GM12878 (cell line): ENCODE measurements around the gene MPV17. TPM values are rescaled to one million over a fixed set of nuclear protein-coding genes. Genes with fewer than 3 reads are reported as not detected.
"Not testable (repeated sequence)": the region's sequence is repeated elsewhere in the genome, so short reads cannot be mapped to it uniquely, and the experiment has no call there.

Source experiments
- ATAC-seq: fragments of 200-7000 bp; cut with Tn5 transposase; 3 replicates; pipeline ENCODE4 v1.9.1; 2020; ENCODE audit warnings: mild to moderate bottlenecking, moderate library complexity
- BruUV-seq: library from RNA; stranded (reverse); fragments of 400-500 nt; replicated peaks from 2 replicates; lab custom pipeline; 2021; lab: Mats Ljungman, UMichigan
- CTCF ChIA-PET: fragments of 300-600 bp; sonication (Branson Sonifier 250); formaldehyde crosslinking; extraction: SDS; loops from one replicate; lab custom pipeline; 2021; ENCODE audit warnings: inconsistent platforms; lab: Yijun Ruan, JAX
- POLR2A ChIA-PET: fragments of 350-600 bp; formaldehyde crosslinking; extraction: SDS; loops from one replicate; lab custom pipeline; 2021; ENCODE audit warnings: inconsistent platforms; lab: Charles Lee
- RAD21 ChIA-PET: fragments of 300-600 bp; sonication (Branson Sonifier 250); formaldehyde crosslinking; loops from one replicate; lab custom pipeline; 2023; ENCODE audit warnings: antibody characterized with exemption; ENCODE audit not compliant: unreplicated experiment; lab: Charles Lee
- SMC1A ChIA-PET: fragments of 300-600 bp; sonication (Branson Sonifier 250); formaldehyde crosslinking; loops from one replicate; lab custom pipeline; 2023; ENCODE audit not compliant: unreplicated experiment, uncharacterized antibody; lab: Charles Lee
- DNase-seq: peaks from one replicate; pipeline ENCODE4 v3.0.0-alpha.2; 2011; ENCODE audit warnings: low read depth, low spot score
- FAIRE-seq: peaks from 3 replicates; lab custom pipeline; 2011; peaks lifted over from hg19 to GRCh38; lab: Jason Lieb, UNC
- H2AFZ ChIP-seq: 2 replicates; pipeline ENCODE4 v1.6.0; 2011; ENCODE audit warnings: low read depth, low read length, control low read depth; ENCODE audit not compliant: control insufficient read depth
- H3K27ac ChIP-seq: 2 replicates; pipeline ENCODE4 v1.5.1; 2011; ENCODE audit warnings: control low read depth; ENCODE audit not compliant: control insufficient read depth, insufficient read depth
- H3K27me3 ChIP-seq, 2 experiments: replicated peaks in 1 of 2; 2 replicates each; pipeline versions ENCODE4 v1.6.0 to v1.6.1; 2011; ENCODE audit warnings: low read length in 1 of 2; ENCODE audit not compliant: control insufficient read depth in 2 of 2, insufficient read depth in 2 of 2
- H3K36me3 ChIP-seq, 2 experiments: 2 replicates each; pipeline ENCODE4 v1.5.1; 2011; ENCODE audit warnings: low read length in 1 of 2; ENCODE audit not compliant: control insufficient read depth in 2 of 2, insufficient read depth in 2 of 2
- H3K4me1 ChIP-seq: 2 replicates; pipeline ENCODE4 v1.6.1; 2011; ENCODE audit warnings: mild to moderate bottlenecking, low read length, moderate library complexity, mixed read lengths; ENCODE audit not compliant: control insufficient read depth, insufficient read depth
- H3K4me2 ChIP-seq: 2 replicates; pipeline ENCODE4 v1.6.0; 2011; ENCODE audit warnings: control low read depth; ENCODE audit not compliant: control insufficient read depth, insufficient read depth
- H3K4me3 ChIP-seq: fragments of 200-600 bp; sonication (generic); 2 replicates; pipeline ENCODE4 v1.5.1; 2016
- H3K79me2 ChIP-seq: 2 replicates; pipeline ENCODE4 v1.6.0; 2011; ENCODE audit warnings: low read length; ENCODE audit not compliant: control insufficient read depth, insufficient read depth
- H3K9ac ChIP-seq: 2 replicates; pipeline ENCODE4 v1.8.0; 2011; ENCODE audit warnings: low read length, control low read depth, mixed read lengths; ENCODE audit not compliant: control insufficient read depth, insufficient read depth
- H3K9me3 ChIP-seq: replicated peaks from 3 replicates; pipeline ENCODE4 v1.5.1; 2011; ENCODE audit warnings: mild to moderate bottlenecking, low read length; ENCODE audit not compliant: control insufficient read depth, insufficient read depth
- H4K20me1 ChIP-seq: 2 replicates; pipeline ENCODE4 v1.6.0; 2011; ENCODE audit not compliant: control insufficient read depth, insufficient read depth
- ASH2L ChIP-seq: fragments of 300-600, 200-600 bp; sonication (generic); IDR thresholded peaks from 2 replicates; pipeline ENCODE4 v1.6.1; 2017; ENCODE audit warnings: low read depth, mild to moderate bottlenecking, borderline replicate concordance
- CEBPB ChIP-seq, 2 experiments: fragments of 150-350 bp in 1 of 2; IDR thresholded peaks; 2 replicates each; pipeline ENCODE4 v1.6.1; 2012 to 2014; ENCODE audit warnings: low read depth in 2 of 2, low read length in 2 of 2, borderline replicate concordance in 1 of 2, inconsistent platforms in 1 of 2
- GABPA ChIP-seq: IDR thresholded peaks from 2 replicates; pipeline ENCODE4 v1.6.1; 2014; ENCODE audit warnings: antibody characterized with exemption, low read depth, mild to moderate bottlenecking, inconsistent platforms
- MEF2B ChIP-seq: fragments of 450-650 bp; IDR thresholded peaks from 2 replicates; pipeline ENCODE4 v1.6.1; 2018; ENCODE audit warnings: mild to moderate bottlenecking, moderate library complexity; ENCODE audit not compliant: partially characterized antibody, poor library complexity, severe bottlenecking
- POU2F2 ChIP-seq: IDR thresholded peaks from 3 replicates; pipeline ENCODE4 v1.6.1; 2011; ENCODE audit warnings: low read depth, mild to moderate bottlenecking, low read length, borderline replicate concordance
- RAD21 ChIP-seq: IDR thresholded peaks from 2 replicates; pipeline ENCODE4 v1.6.1; 2011; ENCODE audit warnings: mild to moderate bottlenecking, low read depth, low read length, moderate library complexity; ENCODE audit not compliant: insufficient read depth
- RELB ChIP-seq: fragments of 450-650 bp; IDR thresholded peaks from 2 replicates; pipeline ENCODE4 v1.6.1; 2017; ENCODE audit warnings: low read depth, mild to moderate bottlenecking, moderate library complexity
- SMC3 ChIP-seq: IDR thresholded peaks from 2 replicates; pipeline ENCODE4 v1.6.1; 2011; ENCODE audit warnings: low read length, improper control_type of control experiment, borderline replicate concordance
- ZNF384 ChIP-seq: IDR thresholded peaks from 2 replicates; pipeline ENCODE4 v1.6.1; 2012; ENCODE audit warnings: low read depth, mild to moderate bottlenecking, low read length, improper control_type of control experiment, borderline replicate concordance
- WGBS: methylation state at CpG from one replicate; pipeline ENCODE4 v1.1.6; 2016; ENCODE audit warnings: low lambda C conversion rate; ENCODE audit not compliant: insufficient replicate concordance, insufficient coverage; ENCODE audit errors: missing lambda C conversion rate; 5-methylcytosine and 5-hydroxymethylcytosine counted together
- in situ Hi-C: fragments of 300-500 bp; cut with MboI; formaldehyde crosslinking; loops from 9 replicates; pipeline ENCODE4 v1.14.3; 2018; ENCODE audit warnings: mixed read lengths
- intact Hi-C: fragments of 100-400 bp; cut with micrococcal nuclease; formaldehyde crosslinking; loops from one replicate; pipeline ENCODE4 v1.14.2; 2022; ENCODE audit not compliant: unreplicated experiment
- polyA plus RNA-seq, 11 experiments: library from polyadenylated mRNA; depleted of rRNA in 4 of 11; unstranded in 6 of 11; stranded (reverse) in 5 of 11; fragments of >200 nt; fragmentation: Nextera tagmentation in 4 of 11; fragmentation: Illumina TruSeq in 1 of 11; extraction: Ambion mirVana in 4 of 11; extraction: Trizol in 1 of 11; gene quantifications; 1 replicate in 1 of 11; 2 replicates in 10 of 11; pipeline versions ENCODE4 v1.2.1 to v1.2.3, GENCODE V29; 2011 to 2016; ENCODE audit warnings: inconsistent platforms in 2 of 11, missing spikeins in 2 of 11, low read depth in 1 of 11
- total RNA-seq, 4 experiments: library from RNA; depleted of rRNA in 3 of 4; stranded (reverse); fragments of >200 nt in 3 of 4; fragmentation: Illumina TruSeq in 1 of 4; extraction: Trizol in 1 of 4; gene quantifications; 2 replicates each; pipeline versions ENCODE4 v1.2.1 to v1.2.3, GENCODE V29; 2013 to 2021

Gene MPV17
- total and polyA plus RNA-seq, 10 of the 15 experiments (the other 5 are each of a cell fraction or from before 2014, with no cell fraction given) = 63.4 to 143 (median 89.0) TPM

GRCh38 chr2:27303093-27304025 lies 19.5 kb downstream of the MPV17 start (continued):
- TF ChIP-seq POU2F2 (peak; percentile 90; the same call in 2 of the 3 replicates), RELB (peak; percentile 40; the same call in 1 of the 2 replicates), ASH2L (no peak), CEBPB (IDR thresholded peaks at IDR 0.05; ENCODE audit: borderline replicate concordance in 1 of 2, low read depth in 2 of 2, low read length in 2 of 2) (no peak), MEF2B (no peak), RAD21 (peak; percentile 72), SMC3 (peak; percentile 57; the same call in 1 of the 2 replicates), ZNF384 (peak; percentile 91), GABPA (0 out of 2 replicates have a peak, but pooled peaks have one; percentile 25)
- TF ChIP-seq, all 136 proteins: peak for 13

GRCh38 chr2:27300606-27301005 lies 22.3 kb downstream of the MPV17 start:
- H3K9ac ChIP-seq, BruUV-seq, H3K36me3 ChIP-seq, H2AFZ ChIP-seq, H3K4me2 ChIP-seq, H3K27ac ChIP-seq, POLR2A ChIA-PET, H3K9me3 ChIP-seq, H3K4me1 ChIP-seq, H3K27me3 ChIP-seq, FAIRE-seq, H3K4me3 ChIP-seq, ATAC-seq, H4K20me1 ChIP-seq, SMC1A ChIA-PET, in situ Hi-C loops, DNase-seq, H3K79me2 ChIP-seq: not testable (repeated sequence)
- ChIA-PET CTCF (interaction anchor here (0.6 to 4.0 kb wide), 12 partner anchors 8 to 485 kb away, joined by 3 to 51 read pairs (median 4); partner anchors contain the start of genes MPV17 and TRIM54), RAD21 (interaction anchor here (1.1 to 3.5 kb wide), 2 partner anchors 20 to 130 kb away, joined by 4 to 25 read pairs; partner anchors contain the start of gene TRIM54)
- intact Hi-C loops = loop anchor here (5.0 kb wide), 1 partner anchor 338 kb away; no protein-coding TSS in a partner anchor
- 55% methylated on average over 4 of the region's 4 CpGs for WGBS
